DOHH2 (cell line): ENCODE measurements around the gene GPR157.

Experiments used
- H3F3A ChIP-seq: fragments of 200-600 bp; sonication (generic), shearing (Covaris generic); 2 replicates; pipeline ENCODE4 v1.6.0; 2016; ENCODE audit warnings: antibody characterized with exemption, mild to moderate bottlenecking; ENCODE audit not compliant: control insufficient read depth, insufficient read depth
- H3K27ac ChIP-seq: fragments of 200-600 bp; sonication (generic); 2 replicates; pipeline ENCODE4 v1.5.1; 2014; ENCODE audit warnings: low read depth, mild to moderate bottlenecking, low read length, moderate library complexity
- H3K27me3 ChIP-seq: fragments of 200-600 bp; sonication (generic); 2 replicates; pipeline ENCODE4 v1.6.1; 2014; ENCODE audit warnings: mild to moderate bottlenecking, low read length, mixed read lengths; ENCODE audit not compliant: control insufficient read depth
- H3K36me3 ChIP-seq: fragments of 200-600 bp; sonication (generic); 2 replicates; pipeline ENCODE4 v1.6.1; 2014; ENCODE audit warnings: mild to moderate bottlenecking, low read length, moderate library complexity, mixed read lengths; ENCODE audit not compliant: control insufficient read depth
- H3K4me1 ChIP-seq: fragments of 200-600 bp; sonication (generic); 2 replicates; pipeline ENCODE4 v1.6.1; 2014; ENCODE audit warnings: mild to moderate bottlenecking, low read length, mixed read lengths; ENCODE audit not compliant: control insufficient read depth
- H3K4me2 ChIP-seq: fragments of 200-600 bp; sonication (generic); 2 replicates; pipeline ENCODE4 v1.6.0; 2014; ENCODE audit warnings: mild to moderate bottlenecking, low read length, moderate library complexity
- H3K4me3 ChIP-seq: fragments of 200-600 bp; sonication (generic); 2 replicates; pipeline ENCODE4 v1.5.1; 2014; ENCODE audit warnings: mild to moderate bottlenecking, low read length, mixed read lengths
- H3K79me2 ChIP-seq: fragments of 200-600 bp; sonication (generic); 2 replicates; pipeline ENCODE4 v1.6.1; 2014; ENCODE audit warnings: mild to moderate bottlenecking, low read length, mixed read lengths; ENCODE audit not compliant: control insufficient read depth
- H3K9me2 ChIP-seq: fragments of 200-600 bp; sonication (generic); replicated peaks from 2 replicates; pipeline ENCODE4 v1.6.1; 2014; ENCODE audit warnings: mild to moderate bottlenecking, low read length, mixed read lengths; ENCODE audit not compliant: control insufficient read depth
- H3K9me3 ChIP-seq: fragments of 200-600 bp; sonication (generic); 2 replicates; pipeline ENCODE4 v1.6.1; 2014; ENCODE audit warnings: antibody characterized with exemption, low read length, mixed read lengths; ENCODE audit not compliant: control insufficient read depth, insufficient read depth
- H4K20me1 ChIP-seq: fragments of 200-600 bp; sonication (generic); 2 replicates; pipeline ENCODE4 v1.6.0; 2014; ENCODE audit warnings: low read depth, mild to moderate bottlenecking, antibody characterized with exemption, low read length, moderate library complexity; ENCODE audit not compliant: control insufficient read depth, insufficient read depth
- EZH2phosphoT487 ChIP-seq: fragments of 200-600 bp; sonication (generic); IDR thresholded peaks from 2 replicates; pipeline ENCODE4 v1.6.1; 2017; ENCODE audit warnings: borderline replicate concordance, mild to moderate bottlenecking, antibody characterized with exemption, low read length, moderate library complexity, mixed read lengths
- TF ChIP-seq, protein P1 (sequence below): fragments of 200-600 bp; sonication (generic); IDR thresholded peaks from one replicate; pipeline ENCODE4 v1.5.1; 2014; ENCODE audit warnings: antibody characterized with exemption, mild to moderate bottlenecking, low read depth, low read length; ENCODE audit not compliant: poor library complexity, severe bottlenecking

GPR157 gene

DNA sequence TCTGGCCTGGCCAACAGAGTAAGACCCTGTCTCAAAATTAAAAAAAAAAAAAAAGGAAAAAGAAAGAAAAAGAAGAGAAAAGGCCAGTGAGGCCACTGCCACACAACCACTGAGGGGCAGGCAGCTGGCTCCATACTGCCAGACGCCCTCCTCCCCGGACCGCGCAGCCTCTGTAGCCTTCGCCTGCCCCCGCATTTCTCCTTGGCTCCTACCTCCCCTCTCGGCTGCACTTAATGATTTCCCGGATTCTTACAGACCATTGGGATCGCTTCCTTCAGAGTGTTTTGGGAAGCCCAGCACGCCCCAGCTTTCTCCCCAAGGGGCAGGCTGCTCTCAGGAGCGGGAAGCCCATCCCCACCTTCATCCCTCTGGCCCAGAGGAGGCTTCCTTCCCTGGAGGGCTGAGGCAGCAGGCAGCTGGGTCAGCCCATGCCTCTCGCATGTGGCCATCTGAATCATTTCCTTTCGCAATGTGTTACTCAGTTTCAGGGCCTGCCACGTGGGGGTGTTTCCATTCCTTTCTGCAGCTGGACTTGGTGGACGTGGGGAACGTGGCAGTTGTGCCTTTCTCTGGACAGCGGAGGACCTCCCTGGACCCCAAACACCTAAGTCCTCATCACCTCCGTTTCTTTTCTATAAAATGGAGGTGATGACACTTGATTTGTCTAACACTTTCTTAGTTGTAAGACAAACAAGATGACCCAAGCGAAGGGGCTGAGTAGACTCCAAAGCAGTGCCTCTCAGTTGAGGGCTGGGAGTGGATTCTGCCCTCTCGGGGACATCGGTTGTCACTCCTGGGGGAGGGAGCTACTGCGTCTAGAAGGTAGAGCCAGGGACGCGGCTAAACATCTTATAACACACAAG is 61.7 kb downstream of the GPR157 start:
- peak overlapping the region; percentile 91 for H3K4me2 ChIP-seq
- H3F3A ChIP-seq, result peaks cover 36% of the 10 kb centered on the region
- peak overlapping the region; percentile 94 for H3K4me3 ChIP-seq
- no peak for TF ChIP-seq EZH2phosphoT487
- TF ChIP-seq, protein P1, sequence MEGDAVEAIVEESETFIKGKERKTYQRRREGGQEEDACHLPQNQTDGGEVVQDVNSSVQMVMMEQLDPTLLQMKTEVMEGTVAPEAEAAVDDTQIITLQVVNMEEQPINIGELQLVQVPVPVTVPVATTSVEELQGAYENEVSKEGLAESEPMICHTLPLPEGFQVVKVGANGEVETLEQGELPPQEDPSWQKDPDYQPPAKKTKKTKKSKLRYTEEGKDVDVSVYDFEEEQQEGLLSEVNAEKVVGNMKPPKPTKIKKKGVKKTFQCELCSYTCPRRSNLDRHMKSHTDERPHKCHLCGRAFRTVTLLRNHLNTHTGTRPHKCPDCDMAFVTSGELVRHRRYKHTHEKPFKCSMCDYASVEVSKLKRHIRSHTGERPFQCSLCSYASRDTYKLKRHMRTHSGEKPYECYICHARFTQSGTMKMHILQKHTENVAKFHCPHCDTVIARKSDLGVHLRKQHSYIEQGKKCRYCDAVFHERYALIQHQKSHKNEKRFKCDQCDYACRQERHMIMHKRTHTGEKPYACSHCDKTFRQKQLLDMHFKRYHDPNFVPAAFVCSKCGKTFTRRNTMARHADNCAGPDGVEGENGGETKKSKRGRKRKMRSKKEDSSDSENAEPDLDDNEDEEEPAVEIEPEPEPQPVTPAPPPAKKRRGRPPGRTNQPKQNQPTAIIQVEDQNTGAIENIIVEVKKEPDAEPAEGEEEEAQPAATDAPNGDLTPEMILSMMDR, result peak; percentile 25
- H3K36me3 ChIP-seq, result peaks cover 65% of the 10 kb centered on the region
- H3K4me1 ChIP-seq, result peaks cover 78% of the 10 kb centered on the region
- H3K9me2 ChIP-seq, result no peaks in the 10 kb centered on the region
- peak overlapping the region; percentile 97 for H3K27ac ChIP-seq
- H4K20me1 ChIP-seq, result peaks cover 4% of the 10 kb centered on the region; the same call in 1 of the 2 replicates
- no peaks in the 10 kb centered on the region for H3K9me3 ChIP-seq
- H3K27me3 ChIP-seq, result no peaks in the 10 kb centered on the region
- peaks cover 86% of the 10 kb centered on the region for H3K79me2 ChIP-seq

DNA sequence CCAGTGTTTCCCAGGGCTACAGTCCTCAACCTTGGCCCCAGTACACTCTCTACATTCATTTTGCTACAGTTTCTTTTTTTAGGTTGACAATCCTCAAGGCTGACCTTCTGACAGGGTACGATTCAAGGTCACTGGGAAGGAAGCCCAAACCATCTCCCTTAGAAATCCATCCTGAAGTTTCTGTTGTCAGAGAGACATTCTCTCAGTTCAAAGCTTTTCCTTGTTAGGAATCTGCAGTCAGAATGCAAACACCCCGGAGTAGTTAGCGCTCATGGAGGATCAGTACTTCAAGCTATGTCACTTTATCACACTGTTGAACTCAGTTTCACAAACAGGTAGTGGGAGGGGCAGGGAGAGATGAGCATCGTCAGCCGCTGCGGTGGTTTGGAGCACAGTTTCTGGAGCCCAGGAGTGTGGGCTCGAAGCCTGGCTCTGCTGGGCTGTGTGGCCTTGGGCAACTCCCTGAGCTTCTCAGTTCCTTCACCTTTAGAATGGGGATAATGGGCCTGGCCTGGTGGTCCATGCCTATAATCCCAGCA is 63.6 kb downstream of the GPR157 start:
- H3K27me3 ChIP-seq, result no peaks in the 10 kb centered on the region
- peak overlapping the region; percentile 97 for H3K27ac ChIP-seq
- H3K36me3 ChIP-seq, result peaks cover 84% of the 10 kb centered on the region
- H3K9me3 ChIP-seq, result no peaks in the 10 kb centered on the region
- H3K4me2 ChIP-seq, result peak overlapping the region; percentile 91
- H3K9me2 ChIP-seq, result no peaks in the 10 kb centered on the region
- H3K79me2 ChIP-seq, result peaks cover 99% of the 10 kb centered on the region
- H4K20me1 ChIP-seq, result peaks cover 18% of the 10 kb centered on the region
- peaks cover 44% of the 10 kb centered on the region for H3F3A ChIP-seq
- H3K4me3 ChIP-seq, result peak overlapping the region; percentile 94
- TF ChIP-seq, protein P1, result no peak
- no peak for TF ChIP-seq EZH2phosphoT487
- H3K4me1 ChIP-seq, result peaks cover 78% of the 10 kb centered on the region

DNA sequence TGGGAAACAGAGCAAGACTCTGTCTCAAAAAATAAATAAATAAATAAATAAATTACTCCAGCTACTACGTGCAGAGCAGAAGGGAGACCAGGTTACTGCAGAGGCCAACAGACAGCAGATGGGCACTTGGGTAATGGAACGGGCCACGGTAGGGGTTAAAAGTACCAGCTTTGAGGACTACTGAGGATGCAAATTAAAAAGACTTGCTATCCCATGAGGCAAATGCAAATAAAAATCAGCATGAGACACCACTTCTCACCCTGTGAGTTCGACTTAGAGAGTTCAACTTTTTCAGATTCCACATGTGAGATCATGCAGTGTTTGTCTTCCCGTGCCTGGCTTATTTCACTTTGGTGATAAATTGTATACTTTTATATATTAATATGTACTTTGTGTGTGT is 66.1 kb downstream of the GPR157 start:
- Histone ChIP-seq H3K4me1 (peaks cover 82% of the 10 kb centered on the region), H3K79me2 (peaks cover 98% of the 10 kb centered on the region), H3K4me2 (peak overlapping the region; percentile 65), H3K27me3 (no peaks in the 10 kb centered on the region), H3K36me3 (peaks cover 91% of the 10 kb centered on the region), H3K27ac (peak overlapping the region; percentile 76), H3K9me2 (no peaks in the 10 kb centered on the region), H3K9me3 (no peaks in the 10 kb centered on the region), H4K20me1 (peaks cover 35% of the 10 kb centered on the region), H3K4me3 (peak overlapping the region; percentile 55), H3F3A (peaks cover 40% of the 10 kb centered on the region)
- TF ChIP-seq, protein P1, result no peak
- no peak for TF ChIP-seq EZH2phosphoT487
